GM21381 (cell line): ENCODE measurements around the gene ANAPC15.

Source experiments
- ATAC-seq: cut with Tn5 transposase; IDR thresholded peaks from one replicate; pipeline ENCODE4 v1.9.1; 2021; ENCODE audit warnings: mild to moderate bottlenecking, moderate library complexity; ENCODE audit not compliant: unreplicated experiment

Gene ANAPC15

GRCh38 chr11:72088076-72088808 is 24.3 kb downstream of the ANAPC15 start:
- ATAC-seq = no peak

GRCh38 chr11:72085621-72086351 is 26.7 kb downstream of the ANAPC15 start:
- no peak for ATAC-seq

GRCh38 chr11:72084965-72085364 is 27.5 kb downstream of the ANAPC15 start:
- ATAC-seq = no peak

- ATAC-seq = no peak
Observed at GRCh38 chr11:72084076-72084475, 28.4 kb downstream of the ANAPC15 start.

- no peak for ATAC-seq
Observed at GRCh38 chr11:72083414-72083813, 29.1 kb downstream of the ANAPC15 start.

GRCh38 chr11:72081821-72082453 is 30.6 kb downstream of the ANAPC15 start:
- no peak for ATAC-seq

GRCh38 chr11:72081184-72081644 is 31.3 kb downstream of the ANAPC15 start:
- no peak for ATAC-seq

- peak; percentile 94 for ATAC-seq
Observed at GRCh38 chr11:72080326-72081183, 31.9 kb downstream of the ANAPC15 start, which contains the start of the genes LRRC51 and NUMA1. LRRC51 (plus strand) TSS chr11:72080850; CDS start chr11:72089084, 8,234 bp downstream. NUMA1 (minus strand) TSS chr11:72080542; CDS start chr11:72035943, 44,599 bp downstream.

GRCh38 chr11:72079819-72080325 is 32.6 kb downstream of the ANAPC15 start:
- ATAC-seq = no peak

GRCh38 chr11:72078477-72078876 is 34.0 kb downstream of the ANAPC15 start:
- ATAC-seq = no peak

GRCh38 chr11:72075756-72076155 is 36.7 kb downstream of the ANAPC15 start:
- no peak for ATAC-seq

GRCh38 chr11:72075109-72075508 is 37.4 kb downstream of the ANAPC15 start:
- ATAC-seq = no peak

GRCh38 chr11:72072348-72072747 is 40.1 kb downstream of the ANAPC15 start:
- ATAC-seq = no peak

- no peak for ATAC-seq
Observed at GRCh38 chr11:72070491-72070890, 42.0 kb downstream of the ANAPC15 start.

GRCh38 chr11:72069787-72070251 is 42.7 kb downstream of the ANAPC15 start:
- peak; percentile 84 for ATAC-seq

- no peak for ATAC-seq
Observed at GRCh38 chr11:72069200-72069599, 43.3 kb downstream of the ANAPC15 start.

GRCh38 chr11:72067676-72068075 is 44.8 kb downstream of the ANAPC15 start:
- no peak for ATAC-seq

- no peak for ATAC-seq
Observed at GRCh38 chr11:72067266-72067665, 45.2 kb downstream of the ANAPC15 start.

- ATAC-seq = no peak
Observed at GRCh38 chr11:72066855-72067254, 45.6 kb downstream of the ANAPC15 start.

GRCh38 chr11:72061739-72062396 is 50.6 kb downstream of the ANAPC15 start:
- ATAC-seq = no peak
